ENCODE data around the gene FNTB.

DNA sequence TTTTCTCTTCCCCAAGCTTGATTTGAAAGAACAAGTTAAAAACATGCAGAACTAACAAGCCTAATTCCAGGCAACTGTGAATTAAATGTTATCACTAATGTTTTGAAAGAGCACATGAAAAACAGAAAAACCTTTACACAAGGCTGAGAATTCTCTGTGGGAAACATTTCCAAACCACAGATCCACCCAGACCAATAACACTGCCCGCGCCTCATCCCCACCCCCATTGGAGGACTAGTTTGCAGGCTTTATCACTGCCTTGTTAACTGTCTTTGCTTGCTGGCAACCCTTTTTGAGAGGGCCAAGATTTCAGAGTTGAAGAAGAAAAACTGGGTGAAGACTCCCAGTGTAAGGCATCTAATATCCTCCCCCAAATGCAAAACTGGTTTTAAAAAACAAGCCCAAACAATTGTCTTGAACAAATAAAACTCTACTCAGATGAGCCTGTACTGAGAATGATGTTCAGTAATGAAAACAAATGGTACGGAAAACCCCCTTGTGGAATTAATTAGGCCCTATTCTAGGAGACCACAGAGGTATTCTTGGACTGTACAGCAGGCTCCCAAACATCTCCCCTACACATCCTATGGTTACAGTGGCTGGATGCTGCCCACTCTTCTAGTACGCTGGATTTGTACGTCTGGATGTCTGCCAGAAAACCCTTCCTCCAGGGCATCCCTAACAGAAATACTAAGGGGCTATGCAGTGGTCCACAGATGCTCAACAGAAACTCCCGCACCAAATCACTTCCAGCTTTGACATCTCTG is 109.8 kb downstream of the FNTB start:
- TF ChIP-seq, protein P1, sequence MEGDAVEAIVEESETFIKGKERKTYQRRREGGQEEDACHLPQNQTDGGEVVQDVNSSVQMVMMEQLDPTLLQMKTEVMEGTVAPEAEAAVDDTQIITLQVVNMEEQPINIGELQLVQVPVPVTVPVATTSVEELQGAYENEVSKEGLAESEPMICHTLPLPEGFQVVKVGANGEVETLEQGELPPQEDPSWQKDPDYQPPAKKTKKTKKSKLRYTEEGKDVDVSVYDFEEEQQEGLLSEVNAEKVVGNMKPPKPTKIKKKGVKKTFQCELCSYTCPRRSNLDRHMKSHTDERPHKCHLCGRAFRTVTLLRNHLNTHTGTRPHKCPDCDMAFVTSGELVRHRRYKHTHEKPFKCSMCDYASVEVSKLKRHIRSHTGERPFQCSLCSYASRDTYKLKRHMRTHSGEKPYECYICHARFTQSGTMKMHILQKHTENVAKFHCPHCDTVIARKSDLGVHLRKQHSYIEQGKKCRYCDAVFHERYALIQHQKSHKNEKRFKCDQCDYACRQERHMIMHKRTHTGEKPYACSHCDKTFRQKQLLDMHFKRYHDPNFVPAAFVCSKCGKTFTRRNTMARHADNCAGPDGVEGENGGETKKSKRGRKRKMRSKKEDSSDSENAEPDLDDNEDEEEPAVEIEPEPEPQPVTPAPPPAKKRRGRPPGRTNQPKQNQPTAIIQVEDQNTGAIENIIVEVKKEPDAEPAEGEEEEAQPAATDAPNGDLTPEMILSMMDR (IDR thresholded peaks at IDR 0.05; ENCODE audit: insufficient read depth, low read length), result no peak
- TF ChIP-seq GABPA (IDR thresholded peaks at IDR 0.05; ENCODE audit: low read depth), result no peak

Measured in HL-60 (cell line).